Renal pelvis (tissue), 4 donors: Measurements from ENCODE around the gene KLHL10. TPM values are rescaled to one million over a fixed set of nuclear protein-coding genes. Genes with fewer than 3 reads are reported as not detected.
"Not testable (repeated sequence)": the region's sequence is repeated elsewhere in the genome, so short reads cannot be mapped to it uniquely, and the experiment has no call there.

ENCODE experiments used
- DNase-seq: peaks from one replicate; pipeline ENCODE4 v3.0.0-alpha.2; 2013
- polyA plus RNA-seq, 3 donors: library from polyadenylated mRNA; unstranded; fragments of 120-200 nt; gene quantifications; one replicate each; pipeline ENCODE4 v1.2.1, GENCODE V29; 2013; ENCODE audit not compliant: insufficient read length in 3 of 3

The KLHL10 gene
- polyA plus RNA-seq, 3 donors = 0.24 to 0.27 (median 0.27) TPM

DNA sequence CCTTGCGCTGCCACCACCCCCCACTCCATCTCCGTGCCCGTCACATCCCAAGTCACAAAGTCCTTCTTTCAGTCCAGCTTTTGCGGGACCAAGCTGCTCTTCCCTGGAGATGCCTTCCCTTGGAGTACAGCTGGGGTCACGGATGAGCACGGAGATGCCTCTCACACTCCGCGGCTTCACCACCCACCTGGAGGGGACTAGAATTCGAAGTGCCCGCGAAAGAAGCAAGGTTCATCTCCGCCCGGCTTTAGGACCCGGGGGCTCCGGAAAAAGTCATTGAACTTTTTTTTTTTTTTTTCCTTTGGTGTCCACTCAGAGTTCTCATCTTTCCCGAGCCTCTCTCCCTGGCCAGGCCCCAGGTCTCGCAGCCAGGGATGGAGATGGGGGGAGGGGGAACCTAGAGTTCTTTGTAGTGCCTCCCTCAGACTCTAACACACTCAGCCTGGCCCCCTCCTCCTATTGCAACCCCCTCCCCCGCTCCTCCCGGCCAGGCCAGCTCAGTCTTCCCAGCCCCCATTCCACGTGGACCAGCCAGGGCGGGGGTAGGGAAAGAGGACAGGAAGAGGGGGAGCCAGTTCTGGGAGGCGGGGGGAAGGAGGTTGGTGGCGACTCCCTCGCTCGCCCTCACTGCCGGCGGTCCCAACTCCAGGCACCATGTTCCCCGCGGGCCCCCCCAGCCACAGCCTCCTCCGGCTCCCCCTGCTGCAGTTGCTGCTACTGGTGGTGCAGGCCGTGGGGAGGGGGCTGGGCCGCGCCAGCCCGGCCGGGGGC, 25.1 kb upstream of the KLHL10 start, which contains the start of gene FKBP10:
Gene FKBP10 (plus strand): TSS at position 624 of the 771 bp plus-strand sequence. CDS start 31 bp downstream, at position 655.
- peak; percentile 94 for DNase-seq

DNA sequence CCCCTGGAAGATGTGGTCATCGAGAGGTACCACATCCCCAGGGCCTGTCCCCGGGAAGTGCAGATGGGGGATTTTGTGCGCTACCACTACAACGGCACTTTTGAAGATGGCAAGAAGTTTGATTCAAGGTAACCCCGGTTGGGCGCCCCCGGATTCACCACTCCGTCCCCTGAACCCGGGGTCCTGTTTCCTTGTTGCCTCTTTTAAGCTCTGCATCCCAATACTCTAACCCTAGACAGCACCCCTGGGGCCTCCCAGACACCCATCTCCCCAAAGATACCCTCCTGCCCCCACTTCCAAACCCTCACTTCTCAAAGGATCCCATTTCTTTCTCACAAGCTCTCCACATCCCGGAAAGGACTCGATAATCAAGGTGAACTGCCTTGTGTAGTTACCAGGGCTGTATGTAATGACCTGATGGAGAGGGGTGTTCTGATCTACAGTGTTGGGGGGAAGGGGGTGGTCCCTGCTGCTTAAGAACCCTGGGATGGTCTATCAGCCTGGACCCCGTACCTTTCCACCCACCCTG, 24.4 kb upstream of the KLHL10 start:
- DNase-seq = no peak

DNA sequence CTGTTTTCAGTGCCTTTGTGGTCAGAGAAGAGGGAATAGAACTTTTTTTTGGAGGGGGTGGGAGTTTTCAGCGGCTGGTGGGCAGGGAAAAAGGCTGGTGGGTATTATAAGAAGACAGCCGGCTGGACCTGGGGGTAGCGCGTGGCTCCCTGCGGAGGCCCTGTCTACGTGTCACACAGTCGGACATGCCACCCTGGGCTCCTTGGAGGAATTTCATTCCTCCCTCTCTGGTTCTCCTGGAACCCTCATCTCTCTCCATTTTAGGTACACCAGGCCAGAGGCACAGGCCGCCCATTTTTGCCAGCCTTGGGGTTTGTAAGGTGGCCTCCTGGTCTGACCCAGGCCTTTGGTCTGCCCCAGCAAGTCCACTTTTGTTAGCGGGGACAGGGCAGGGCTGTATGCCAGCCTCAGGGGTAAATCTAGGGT, 23.9 kb upstream of the KLHL10 start:
- DNase-seq = no peak

DNA sequence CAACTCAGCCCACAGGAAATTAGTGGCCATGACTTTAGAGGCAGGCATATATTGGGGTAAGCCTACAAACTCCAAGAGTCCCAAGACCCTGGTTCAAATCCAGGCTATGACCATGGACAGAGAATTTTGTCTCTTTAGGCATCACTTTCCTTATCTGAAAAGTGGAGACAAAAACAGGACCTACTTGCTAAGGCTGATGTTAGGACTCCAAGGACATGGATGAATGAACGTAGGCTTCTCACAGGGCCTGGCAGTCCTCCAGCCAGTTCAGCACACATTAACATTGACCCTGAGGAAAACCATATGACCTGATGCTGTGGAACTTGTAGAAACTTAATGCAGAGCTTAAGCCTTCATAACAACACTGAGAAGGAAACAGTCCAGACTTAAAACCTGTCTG, 23.4 kb upstream of the KLHL10 start:
- no peak for DNase-seq

DNA sequence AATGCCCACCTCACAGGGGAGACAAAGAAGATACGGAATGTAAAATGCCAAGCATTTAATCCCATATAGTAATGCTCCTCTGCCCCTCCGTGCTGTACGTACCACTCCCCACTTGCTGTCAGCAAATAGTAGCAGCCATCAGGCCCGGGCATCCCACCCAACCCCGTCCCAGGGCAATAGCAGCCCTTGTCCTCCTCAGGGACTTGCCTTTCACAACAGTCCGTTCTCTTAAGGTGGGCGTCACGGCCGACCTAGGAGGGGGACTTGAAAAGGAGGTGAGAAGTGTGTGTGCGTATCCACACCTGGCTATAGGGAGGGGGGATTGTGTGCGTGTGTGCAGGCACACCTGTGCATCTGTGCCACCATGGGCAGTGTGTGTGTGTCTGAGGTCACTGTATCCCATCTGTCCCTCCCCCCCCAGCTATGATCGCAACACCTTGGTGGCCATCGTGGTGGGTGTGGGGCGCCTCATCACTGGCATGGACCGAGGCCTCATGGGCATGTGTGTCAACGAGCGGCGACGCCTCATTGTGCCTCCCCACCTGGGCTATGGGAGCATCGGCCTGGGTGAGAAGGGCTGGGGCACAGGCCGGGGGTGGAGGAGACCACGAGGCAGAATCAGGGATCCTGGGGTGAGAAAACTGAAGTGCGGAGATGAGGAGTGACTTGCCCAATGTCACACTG, 20.8 kb upstream of the KLHL10 start:
- no peak for DNase-seq

DNA sequence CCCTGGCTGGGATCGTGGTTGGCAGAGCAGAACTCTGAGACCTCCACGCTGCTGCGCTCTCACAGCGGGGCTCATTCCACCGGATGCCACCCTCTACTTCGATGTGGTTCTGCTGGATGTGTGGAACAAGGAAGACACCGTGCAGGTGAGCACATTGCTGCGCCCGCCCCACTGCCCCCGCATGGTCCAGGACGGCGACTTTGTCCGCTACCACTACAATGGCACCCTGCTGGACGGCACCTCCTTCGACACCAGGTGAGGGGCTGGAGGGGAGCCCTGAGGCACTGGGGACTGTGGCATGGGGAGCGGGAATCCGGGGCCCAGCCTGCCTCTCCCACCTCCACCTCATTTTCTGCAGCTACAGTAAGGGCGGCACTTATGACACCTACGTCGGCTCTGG, 19.6 kb upstream of the KLHL10 start:
- no peak for DNase-seq

DNA sequence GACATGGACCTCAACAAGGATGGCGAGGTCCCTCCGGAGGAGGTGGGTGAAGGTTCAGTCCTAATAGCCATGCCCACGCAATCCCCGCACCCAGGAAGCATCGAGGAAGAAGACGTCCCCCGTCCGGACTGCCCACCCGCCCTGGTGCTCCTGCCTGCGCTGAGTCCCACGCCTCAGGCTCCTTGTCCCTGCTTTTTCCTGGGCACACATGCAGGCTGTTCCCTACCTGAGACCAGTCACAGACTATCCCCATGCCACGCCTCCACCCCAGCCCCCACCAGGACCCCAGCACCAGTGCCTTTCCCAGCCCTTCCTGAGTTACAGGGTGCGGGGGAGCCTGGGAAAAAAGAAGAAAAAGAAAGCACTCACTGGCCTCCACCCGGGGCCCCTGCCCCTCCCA, 15.8 kb upstream of the KLHL10 start:
- DNase-seq = no peak

DNA sequence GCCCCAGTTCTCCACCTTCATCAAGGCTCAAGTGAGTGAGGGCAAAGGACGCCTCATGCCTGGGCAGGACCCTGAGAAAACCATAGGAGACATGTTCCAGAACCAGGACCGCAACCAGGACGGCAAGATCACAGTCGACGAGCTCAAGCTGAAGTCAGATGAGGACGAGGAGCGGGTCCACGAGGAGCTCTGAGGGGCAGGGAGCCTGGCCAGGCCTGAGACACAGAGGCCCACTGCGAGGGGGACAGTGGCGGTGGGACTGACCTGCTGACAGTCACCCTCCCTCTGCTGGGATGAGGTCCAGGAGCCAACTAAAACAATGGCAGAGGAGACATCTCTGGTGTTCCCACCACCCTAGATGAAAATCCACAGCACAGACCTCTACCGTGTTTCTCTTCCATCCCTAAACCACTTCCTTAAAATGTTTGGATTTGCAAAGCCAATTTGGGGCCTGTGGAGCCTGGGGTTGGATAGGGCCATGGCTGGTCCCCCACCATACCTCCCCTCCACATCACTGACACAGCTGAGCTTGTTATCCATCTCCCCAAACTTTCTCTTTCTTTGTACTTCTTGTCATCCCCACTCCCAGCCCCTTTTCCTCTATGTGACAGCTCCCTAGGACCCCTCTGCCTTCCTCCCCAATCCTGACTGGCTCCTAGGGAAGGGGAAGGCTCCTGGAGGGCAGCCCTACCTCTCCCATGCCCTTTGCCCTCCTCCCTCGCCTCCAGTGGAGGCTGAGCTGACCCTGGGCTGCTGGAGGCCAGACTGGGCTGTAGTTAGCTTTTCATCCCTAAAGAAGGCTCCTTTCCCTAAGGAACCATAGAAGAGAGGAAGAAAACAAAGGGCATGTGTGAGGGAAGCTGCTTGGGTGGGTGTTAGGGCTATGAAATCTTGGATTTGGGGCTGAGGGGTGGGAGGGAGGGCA, 15.1 kb upstream of the KLHL10 start:
- no peak for DNase-seq

DNA sequence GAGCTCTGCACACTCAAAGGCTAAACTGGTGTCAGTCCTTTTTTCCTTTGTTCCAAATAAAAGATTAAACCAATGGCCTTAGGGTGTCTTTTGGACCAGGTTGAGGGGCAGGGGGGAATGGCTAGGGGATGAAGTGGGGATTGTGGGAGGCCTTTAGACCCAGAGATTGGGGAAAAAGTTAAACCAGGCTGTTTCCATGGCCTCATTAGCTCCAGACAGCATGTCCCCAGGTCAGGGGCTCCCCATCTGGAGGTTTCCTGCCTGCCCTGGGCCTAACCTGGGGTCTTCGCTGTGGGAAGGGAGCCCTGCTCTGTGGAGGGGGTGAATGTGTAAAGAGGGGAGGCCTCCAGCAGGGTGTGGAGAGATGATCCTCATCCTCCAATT, 14.5 kb upstream of the KLHL10 start:
- DNase-seq = no peak

DNA sequence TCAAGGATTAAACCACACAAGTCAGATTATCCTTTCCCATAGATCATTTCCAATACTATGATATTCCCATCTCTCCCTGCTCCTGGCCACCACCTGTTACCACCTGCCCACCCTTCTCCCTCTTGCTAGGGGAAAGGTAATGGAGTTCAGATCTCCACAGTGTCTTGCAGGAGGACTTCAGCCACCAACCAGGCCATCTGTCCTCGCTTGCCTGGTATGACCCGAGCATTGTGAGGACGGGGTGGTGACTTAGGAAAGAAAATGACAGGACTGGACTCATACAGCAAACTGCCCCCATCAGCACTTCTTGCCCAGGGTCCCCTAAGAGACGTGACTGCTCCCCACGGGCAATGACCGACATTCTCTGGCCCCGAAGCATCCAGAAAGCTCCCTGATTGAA, 14.0 kb upstream of the KLHL10 start:
- no peak for DNase-seq

DNA sequence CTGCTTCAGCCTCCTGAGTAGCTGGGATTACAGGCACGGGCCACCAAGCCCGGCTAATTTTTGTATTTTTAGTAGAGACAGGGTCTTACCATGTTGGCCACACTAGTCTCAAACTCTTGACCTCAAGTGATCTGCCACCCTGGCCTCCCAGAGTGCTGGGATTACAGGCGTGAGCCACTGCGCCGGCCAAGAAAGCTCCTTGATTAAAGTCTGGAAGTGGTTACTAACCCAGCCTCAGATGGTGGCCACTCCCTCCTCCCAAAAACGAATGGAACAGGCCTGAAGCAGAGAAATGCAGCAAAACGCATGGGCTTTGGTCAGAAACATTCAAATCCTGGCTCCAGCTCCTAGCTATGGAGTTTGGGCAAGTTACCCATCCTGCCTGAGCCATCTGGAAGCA, 13.5 kb upstream of the KLHL10 start:
- DNase-seq = no peak

DNA sequence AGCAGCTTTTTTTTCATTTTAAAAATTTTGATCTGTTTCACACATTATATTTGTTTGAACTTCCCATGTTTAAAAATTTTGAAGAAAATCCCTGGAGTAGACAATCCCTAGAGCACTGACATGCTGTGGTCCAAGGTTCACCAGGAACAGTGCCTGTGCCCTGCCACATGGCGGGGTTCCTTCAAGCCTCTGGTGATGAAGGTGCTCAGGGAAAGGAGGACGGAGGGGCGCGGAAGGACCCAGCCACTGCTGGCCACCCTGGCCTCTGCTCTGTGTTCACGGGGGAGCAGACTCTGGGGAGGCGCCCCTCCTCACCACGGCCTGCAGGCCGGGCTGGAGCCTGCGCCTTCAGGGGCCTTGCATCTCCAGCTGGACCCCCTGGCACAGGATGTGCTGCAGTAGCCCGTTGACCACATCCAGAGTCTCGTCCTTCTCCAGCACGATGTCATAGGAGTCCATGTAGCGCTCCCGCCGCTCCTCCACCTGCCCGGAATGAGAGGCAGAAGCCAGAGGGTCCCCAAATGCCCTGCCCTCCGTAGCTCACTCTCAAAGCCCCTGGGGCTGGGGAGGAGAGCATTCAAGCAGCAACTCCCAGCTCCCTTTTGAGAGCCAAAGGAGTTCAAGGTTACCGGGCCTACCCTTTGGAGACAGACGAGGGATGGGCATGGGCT, 12.3 kb upstream of the KLHL10 start:
- DNase-seq = no peak

DNA sequence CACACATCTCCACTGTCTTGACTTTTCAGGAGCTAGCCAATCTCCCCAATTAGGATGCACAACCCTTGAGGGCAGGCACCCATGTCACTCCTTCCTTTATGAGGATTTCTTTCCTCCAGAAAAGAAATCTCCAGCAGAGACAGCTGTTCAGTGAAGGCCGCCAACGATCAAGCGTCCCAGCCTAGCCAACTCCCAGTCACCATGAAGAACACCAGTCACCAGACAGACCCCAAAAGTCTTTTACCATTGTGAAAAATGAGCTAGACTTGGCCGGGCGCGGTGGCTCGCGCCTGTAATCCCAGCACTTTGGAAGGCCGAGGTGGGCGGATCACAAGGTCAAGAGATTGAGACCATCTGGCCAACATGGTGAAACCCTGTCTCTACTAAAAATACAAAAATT, 7.7 kb upstream of the KLHL10 start:
- not testable (repeated sequence) for DNase-seq

DNA sequence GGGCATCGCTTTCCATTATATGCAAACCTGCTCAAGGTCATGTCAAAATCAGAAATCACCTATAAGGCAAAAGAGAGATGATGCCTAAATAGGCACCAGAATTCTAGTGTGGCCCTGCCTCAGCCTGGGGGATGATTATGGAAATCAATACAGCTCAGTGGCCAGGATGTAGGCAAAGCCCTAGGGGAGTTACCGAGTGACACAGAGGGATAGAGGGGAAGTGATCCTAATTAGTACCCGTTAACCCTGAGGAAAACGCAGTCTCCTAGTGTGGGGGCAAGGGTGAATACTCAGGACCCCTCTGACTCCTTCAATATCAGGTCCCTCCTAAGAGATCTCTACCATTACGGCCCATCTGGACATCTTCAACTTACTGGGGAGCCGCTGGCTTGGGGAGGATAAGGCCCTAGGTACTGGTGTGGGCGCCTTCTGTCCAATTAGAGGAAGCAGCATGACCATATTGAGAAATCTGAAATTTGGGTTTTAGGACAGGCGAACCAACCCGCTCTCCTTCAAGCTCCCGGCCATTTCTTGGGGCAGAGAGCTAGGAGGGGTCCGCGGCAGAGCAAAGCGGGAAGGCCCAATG, 2.3 kb upstream of the KLHL10 start:
- no peak for DNase-seq

DNA sequence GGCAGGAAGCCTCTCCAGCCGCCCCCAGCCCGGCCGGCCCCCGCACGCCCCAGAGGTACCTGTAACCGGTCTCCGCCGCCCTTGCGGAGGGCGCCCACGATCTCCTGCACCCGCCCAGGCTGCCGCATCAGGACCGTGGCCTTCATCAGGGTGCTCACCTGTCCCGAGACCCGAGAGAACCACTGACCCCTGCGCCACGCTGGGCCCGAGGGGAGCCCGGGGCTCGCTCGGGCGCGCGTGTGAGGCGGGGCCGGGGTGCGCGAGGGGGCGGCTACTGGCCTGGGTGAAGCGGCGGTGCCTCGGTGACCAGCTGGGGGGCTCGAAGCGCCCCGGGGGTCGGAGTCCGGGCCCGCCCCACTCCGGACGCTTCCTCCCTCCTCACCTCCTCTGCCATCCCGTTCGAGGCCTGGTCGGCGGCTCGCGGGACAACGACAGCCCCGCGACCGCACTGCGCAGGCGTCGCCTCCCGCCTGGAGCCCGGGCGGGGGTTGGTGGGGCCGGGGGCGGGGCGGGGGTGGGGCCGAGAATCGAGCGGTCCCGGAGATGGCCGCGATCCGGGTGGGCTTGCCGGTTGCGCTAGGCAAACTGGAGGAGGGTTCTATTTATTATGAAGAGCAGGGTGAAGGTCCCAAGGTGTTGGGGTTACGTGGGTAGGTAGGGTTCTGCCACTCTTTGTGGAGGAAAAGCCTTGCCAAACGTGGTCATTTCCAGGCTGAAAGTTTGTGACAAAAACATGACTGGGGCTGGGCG, 1.6 kb upstream of the KLHL10 start, which contains the start of gene NT5C3B:
Gene NT5C3B (minus strand): TSS at position 433 of the 750 bp plus-strand sequence. CDS start 39 bp downstream, at position 394.
- peak; percentile 55 for DNase-seq

DNA sequence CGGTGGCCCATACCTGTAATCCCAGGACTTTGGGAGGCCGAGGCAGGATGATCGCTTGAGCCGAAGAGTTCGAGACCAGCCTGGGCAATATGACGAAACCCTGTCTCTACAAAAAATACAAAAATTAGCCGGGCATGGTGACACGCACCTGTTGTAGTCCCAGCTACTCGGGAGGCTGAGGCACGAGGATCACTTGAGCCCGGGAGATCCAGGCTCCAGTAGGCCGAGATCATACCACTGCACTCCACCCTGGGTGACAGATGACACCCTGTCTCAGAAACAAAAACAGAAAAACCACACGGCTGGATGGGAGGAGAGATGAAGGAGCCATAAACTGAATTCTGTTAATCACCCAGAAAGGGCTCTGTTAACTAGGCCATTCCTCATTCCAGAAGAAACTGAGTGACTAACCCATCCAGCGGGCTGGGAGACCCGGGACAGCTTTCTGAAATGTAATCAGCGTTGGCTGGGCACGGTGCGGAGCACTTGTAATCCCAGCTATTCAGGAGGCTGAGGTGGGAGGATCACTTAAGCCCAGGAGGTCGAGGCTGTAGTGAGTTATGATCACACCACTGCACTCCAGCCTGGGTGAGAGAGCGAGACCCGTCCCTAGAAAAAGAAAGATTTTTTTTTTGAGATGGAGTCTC, 952 bp upstream of the KLHL10 start:
- no peak for DNase-seq

DNA sequence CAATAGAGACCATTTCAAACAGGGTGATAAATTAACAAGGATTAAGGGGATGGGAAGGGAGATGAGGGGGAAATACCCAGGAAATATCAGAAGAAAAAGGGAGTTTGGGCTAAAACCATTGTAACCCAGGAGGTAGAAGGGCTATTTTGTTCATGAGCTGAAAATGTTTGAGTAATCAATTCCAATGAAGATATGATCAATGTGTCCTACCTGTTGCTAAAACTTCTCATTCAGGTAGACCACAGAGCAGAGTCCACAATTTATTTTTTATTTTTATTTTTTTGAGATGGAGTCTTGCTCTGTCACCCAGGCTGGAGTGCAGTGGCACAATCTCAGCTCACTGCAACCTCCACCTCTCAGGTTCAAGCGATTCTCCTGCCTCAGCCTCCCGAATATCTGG, 1.8 kb downstream of the KLHL10 start:
- not testable (repeated sequence) for DNase-seq

DNA sequence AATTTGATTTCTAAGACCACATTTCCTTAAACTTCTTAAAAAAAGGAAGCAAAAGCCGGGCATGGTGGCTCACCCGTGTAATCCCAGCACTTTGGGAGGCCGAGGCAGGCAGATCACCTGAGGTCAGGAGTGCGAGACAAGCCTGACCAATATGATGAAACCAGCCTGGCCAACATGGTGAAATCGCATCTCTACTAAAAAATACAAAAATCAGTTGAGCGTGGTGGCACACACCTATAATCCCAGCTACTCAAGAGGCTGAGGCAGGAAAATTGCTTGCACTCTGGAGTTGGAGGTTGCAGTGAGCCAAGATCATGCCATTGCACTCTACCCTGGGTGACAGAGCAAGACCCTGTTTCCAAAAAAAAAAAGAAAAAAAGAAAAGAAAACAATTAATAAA, 3.2 kb downstream of the KLHL10 start:
- not testable (repeated sequence) for DNase-seq

DNA sequence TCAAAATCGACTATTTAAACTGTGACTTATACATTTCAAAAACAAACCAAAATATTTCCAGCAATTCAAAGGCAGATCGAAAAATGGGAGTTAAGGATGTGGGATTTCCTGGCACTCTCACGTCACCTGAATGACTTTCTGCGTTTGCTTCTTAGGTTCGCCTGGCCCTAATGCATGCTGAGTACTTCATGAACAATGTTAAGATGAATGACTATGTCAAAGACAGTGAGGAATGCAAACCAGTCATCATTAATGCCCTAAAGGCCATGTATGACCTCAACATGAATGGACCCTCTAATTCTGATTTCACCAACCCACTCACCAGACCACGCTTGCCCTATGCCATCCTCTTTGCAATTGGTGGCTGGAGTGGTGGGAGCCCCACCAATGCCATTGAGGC, 7.3 kb downstream of the KLHL10 start:
- no peak for DNase-seq

DNA sequence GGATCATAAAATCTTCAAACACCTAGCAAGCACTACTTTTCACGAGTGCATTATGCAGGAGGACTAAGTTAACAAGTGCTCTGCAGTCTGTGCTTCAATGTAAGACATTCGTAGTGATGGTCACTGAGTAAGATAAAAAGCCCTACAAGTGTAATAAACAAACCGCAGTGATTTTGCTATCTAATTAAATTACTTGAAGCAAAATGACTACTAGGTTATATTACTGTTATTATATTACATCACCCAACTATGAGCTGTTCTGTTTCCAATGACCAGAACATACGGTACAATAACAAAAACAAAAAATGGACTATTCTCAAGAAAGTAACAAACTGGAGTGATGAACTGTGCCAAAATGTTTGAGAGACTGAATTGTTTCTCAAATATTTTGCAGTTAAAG, 11.2 kb downstream of the KLHL10 start:
- no peak for DNase-seq
